HG02852 (cell line): Measurements from ENCODE around the gene DNAH8.

Source experiments
- ATAC-seq: cut with Tn5 transposase; IDR thresholded peaks from one replicate; pipeline ENCODE4 v1.9.1; 2021; ENCODE audit warnings: mild to moderate bottlenecking, moderate library complexity; ENCODE audit not compliant: unreplicated experiment

DNAH8 gene, protein sequence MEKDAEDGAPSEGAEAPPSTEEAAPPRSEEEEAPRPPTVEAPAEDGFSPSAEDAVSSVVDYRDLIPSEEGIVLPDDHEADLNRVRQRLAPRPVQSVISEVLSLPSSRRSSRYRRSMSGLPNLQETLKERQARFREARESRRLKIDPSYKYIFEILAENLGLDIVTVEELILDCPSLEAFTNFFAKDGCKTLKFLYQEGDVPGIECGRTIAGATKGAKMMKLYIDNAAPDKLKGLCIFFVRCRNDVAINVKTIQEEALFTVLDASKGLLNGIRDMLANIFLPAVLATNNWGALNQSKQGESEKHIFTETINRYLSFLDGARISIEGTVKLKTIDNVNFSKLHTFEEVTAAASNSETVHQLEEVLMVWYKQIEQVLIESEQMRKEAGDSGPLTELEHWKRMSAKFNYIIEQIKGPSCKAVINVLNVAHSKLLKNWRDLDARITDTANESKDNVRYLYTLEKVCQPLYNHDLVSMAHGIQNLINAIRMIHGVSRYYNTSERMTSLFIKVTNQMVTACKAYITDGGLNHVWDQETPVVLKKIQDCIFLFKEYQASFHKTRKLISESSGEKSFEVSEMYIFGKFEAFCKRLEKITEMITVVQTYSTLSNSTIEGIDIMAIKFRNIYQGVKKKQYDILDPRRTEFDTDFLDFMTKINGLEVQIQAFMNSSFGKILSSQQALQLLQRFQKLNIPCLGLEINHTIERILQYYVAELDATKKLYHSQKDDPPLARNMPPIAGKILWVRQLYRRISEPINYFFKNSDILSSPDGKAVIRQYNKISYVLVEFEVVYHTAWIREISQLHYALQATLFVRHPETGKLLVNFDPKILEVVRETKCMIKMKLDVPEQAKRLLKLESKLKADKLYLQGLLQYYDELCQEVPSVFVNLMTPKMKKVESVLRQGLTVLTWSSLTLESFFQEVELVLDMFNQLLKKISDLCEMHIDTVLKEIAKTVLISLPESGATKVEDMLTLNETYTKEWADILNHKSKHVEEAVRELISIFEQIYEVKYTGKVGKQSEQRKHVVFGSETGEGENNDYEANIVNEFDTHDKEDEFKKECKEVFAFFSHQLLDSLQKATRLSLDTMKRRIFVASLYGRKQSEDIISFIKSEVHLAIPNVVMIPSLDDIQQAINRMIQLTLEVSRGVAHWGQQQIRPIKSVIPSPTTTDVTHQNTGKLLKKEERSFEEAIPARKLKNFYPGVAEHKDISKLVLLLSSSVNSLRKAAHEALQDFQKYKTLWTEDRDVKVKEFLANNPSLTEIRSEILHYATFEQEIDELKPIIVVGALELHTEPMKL (N-terminal part only)

DNA sequence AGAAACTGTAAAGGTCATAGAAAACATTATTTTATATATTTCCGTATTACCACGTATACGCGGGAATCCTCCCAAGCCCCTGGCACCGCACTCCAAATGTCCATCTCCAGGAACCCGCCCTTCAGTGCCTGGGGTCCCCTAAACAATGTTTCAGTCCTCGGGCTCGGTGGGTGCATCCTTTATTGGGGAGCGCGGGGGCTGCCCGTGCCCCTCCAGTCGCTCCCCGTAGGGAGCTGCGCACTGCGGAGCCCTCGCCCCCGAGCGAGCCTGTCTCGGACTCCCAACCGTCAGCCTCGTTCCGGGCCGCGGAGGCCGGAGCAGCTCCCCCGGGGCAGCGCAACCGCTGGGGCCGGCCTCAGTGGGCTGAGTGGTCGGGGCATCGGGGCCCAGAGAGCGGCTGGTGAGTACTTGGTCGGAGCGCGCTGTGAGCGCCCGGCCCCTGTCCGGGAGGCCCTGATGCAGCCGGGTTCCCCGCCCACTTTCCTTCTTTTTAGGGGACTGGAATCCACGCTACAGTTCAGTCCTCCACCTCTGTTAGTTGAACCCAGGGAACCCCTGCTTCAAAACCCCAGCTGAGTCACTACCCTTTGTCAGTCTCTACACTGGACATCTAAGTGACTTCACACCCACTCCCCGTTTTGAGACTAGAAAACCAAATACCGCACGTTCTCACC, at the start of gene DNAH8:
TSS of gene DNAH8 (plus strand) at position 296 of the 674 bp plus-strand sequence. CDS start 7,499 bp downstream, outside the sequence.
- ATAC-seq, result no peak

DNA sequence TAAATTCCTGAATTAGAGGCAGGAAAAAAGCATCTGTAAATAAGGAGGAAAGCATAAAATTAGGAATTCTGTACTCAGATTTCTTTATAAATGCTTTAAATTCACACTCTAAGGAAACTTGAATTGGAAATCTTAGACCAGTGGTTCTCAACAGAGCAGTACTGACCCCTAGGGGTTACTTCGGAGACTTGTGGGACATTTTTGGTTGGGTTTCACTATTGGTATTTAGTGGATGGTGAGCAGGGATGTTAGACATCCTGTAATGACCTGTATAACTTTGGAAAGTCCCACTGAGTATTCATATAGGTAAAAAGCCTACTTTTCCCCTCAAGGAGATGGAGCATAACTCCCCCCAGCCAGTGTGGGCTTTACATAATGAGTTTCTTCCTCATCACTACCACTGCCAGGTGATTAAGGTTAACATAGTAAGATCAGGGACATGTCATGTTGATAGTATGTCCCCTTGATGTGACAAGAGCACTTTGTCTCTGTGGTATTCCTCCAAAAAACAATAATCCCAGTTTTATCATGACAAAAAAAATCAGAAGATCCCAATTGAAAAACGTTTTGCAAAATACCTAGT, 43.1 kb upstream of the DNAH8 start:
- ATAC-seq, result peak; percentile 76

DNA sequence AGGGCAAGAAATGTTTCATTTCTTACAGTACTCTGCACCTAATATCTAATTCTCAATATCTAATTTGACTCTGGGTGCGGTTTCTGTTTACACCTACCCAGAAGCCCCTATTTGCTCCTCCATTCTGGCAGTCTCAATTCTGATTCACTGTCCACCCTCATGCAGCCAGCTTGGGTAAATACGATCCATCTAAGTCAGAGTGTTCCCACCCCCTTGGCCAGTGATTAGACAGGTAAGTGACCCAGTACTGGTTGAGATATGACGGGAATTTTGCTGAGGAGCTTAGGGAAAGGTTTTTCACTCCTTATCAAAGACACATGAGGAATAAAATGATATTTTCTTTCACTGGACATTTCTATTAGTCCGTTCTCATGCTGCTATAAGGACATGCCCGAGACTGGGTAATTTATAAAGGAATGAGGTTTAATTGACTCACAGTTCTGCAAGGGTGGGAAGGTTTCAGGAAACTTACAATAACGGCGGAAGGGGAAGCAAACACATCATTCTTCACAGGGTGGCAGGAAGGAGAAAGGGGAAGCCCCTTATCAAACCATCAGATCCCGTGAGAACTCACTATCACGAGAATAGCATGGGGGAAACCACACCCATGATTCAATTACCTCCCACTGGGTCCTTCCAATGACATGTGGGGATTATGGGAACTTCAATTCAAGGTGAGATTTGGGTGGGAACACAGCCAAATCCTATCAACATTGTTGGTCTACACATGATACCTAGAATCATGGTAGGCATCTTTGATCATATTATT, 41.5 kb upstream of the DNAH8 start:
- ATAC-seq, result no peak

GRCh38 chr6:38676236-38676973, 38.7 kb upstream of the DNAH8 start:
- ATAC-seq, result no peak

DNA sequence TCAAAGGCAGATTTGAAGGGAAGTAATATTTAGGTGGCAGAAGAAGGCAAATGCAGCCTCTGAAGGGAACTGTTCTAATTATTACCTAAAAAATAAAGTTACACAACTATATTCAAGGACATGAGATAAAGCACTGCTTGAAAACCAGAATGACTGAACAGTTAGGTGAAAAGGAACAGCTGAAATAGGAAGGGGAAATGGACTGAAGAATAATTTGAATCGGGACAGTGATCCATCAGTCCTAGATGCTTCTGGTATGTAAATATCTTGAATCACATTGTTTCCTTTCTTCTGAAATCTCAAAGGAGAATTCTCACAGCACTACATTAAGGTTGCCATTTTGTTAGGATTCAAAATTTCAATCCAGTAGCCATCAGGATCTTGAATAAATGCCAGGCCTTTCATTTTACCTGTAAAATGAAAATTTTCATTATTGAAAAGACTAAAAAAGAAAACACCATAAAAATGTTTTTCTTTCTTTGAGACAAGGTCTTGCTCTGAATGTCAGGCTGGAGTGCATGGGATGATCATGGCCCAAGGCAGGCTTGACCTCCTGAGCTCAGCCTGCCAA, 38.1 kb upstream of the DNAH8 start:
- no peak for ATAC-seq

- no peak for ATAC-seq
These were observed 36.8 kb upstream of the DNAH8 start for GRCh38 chr6:38678178-38678760.

GRCh38 chr6:38679668-38680067, 35.4 kb upstream of the DNAH8 start:
- no peak for ATAC-seq

GRCh38 chr6:38681850-38682249, 33.3 kb upstream of the DNAH8 start:
- ATAC-seq, result no peak

DNA sequence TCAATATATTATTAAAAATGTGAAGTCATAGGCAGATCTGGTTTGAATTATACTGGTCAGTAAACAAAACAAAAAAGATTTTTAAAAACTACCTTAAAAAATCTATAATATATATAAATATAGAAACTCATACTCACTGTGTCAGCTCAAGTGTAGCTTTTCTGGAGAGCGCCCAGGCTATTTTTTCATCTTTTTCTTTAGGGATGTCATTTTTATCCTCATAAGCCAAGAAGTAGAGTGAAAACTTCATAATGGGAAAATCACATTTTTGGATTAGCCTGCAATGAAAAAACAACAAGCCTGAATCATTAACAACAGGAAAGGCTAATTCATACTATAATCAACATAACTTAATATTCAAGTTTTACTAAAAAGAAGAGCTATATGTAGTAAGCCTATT, 30.9 kb upstream of the DNAH8 start:
- no peak for ATAC-seq

DNA sequence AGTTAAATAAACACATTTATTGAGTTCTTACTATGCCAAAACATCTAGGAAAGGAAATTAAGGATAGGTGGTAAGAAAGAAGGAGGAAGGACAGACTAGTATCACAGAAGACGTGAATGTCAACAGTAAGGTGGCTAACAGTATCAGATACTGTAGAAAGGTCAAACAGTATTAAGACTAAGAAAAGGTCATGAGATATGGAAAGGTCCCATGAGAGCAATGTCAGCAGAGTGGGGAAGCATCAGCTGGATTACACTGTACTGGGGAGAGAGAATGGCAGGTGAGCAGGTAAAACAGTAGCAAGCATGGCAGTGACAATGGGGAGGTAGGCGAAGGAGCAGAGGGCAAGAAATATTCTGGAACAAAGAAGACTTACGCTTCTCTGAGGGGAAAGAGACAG, 30.2 kb upstream of the DNAH8 start:
- no peak for ATAC-seq

DNA sequence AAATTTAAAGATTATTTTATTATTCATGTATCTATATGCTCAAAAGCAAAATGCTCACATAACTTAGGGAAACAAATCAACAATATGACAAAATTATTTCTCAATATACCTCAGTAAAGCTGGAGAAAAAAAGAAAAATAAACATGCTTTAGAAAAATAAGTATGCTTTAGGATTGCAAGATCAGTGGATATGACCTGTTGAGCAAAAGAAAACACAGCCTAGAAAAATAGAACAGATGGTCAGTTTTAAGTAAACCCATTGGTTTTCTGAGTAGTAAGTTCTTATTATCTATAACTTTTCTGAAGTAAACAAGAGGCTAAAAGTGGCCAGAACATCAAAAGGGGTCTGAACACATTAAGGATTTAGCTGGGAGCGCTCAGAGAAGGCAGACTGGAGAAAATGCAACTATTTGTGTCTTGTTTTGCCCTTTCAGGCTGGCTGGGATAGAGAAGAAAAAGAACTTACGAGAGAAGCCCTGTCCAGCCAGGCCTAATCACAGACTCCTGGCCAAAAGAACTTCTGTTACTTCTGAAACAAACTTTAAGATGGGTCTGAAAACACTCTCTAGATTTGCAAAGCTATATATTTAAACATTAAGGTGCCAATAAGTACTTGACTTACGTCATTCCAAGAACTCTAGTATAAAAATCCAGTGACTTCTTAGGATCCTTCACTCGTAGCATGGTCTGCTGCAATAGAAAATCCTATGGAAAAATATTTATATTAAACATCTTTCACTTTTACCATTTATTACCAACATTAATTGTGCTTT, 28.7 kb upstream of the DNAH8 start:
- ATAC-seq, result no peak

GRCh38 chr6:38687043-38687353, 28.1 kb upstream of the DNAH8 start:
- ATAC-seq, result no peak

GRCh38 chr6:38687549-38687948, 27.6 kb upstream of the DNAH8 start:
- no peak for ATAC-seq

GRCh38 chr6:38688579-38689087, 26.5 kb upstream of the DNAH8 start:
- ATAC-seq, result no peak

DNA sequence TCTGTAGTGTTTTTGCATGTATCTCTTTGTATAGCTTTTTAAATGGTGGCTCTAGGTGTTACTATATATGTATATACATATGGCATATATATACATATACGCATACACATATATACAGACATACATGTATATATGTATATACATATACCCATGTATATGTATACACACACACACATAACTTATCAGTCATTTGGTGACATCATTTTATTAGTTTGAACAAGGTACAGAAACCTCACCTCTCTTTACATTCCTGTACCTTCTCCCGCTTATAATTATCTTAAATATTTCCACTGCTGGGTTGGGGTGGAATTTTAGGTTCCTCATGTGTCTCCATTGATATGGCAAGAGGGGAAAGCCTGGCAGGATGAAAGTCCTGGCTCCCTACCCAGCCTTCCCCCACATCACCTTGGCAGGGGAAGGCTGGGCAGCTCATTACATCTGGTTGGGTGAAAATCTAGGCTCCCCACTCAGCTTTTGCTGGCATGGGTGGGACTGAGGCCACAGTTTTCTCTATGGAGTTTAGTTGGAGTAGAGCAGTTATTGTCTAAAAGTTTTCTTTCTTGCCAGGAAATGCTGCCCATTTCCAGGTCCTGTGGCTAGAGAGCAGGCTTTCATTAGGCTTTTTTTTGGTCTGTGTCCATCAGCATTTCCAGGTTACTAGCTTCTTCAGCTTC, 19.7 kb upstream of the DNAH8 start:
- ATAC-seq, result no peak

GRCh38 chr6:38695933-38696332, 19.2 kb upstream of the DNAH8 start:
- no peak for ATAC-seq

GRCh38 chr6:38696345-38696744, 18.8 kb upstream of the DNAH8 start:
- no peak for ATAC-seq
